Stomach (tissue), 9 donors: Measurements from ENCODE around the gene NANS. TPM values are rescaled to one million over a fixed set of nuclear protein-coding genes. Genes with fewer than 3 reads are reported as not detected.
A peak's percentile ranks its signal among the peaks of the same experiment; 100 is the strongest.
"Not testable (repeated sequence)": the region's sequence is repeated elsewhere in the genome, so short reads cannot be mapped to it uniquely, and the experiment has no call there.

Source experiments
- DNase-seq, 2 donors: peaks; one replicate each; pipeline versions ENCODE4 v3.0.0 to v3.0.0-alpha.2; 2013 to 2019
- H3K27ac ChIP-seq, 5 donors: fragments of 200-600 bp in 4 of 5; sonication (generic) in 4 of 5; one replicate each; pipeline ENCODE4 v1.5.1; 2013 to 2019; ENCODE audit warnings: mild to moderate bottlenecking in 1 of 5, moderate library complexity in 1 of 5
- H3K27me3 ChIP-seq, 3 donors: fragments of 200-600 bp; sonication (generic); one replicate each; pipeline ENCODE4 v1.5.1; 2017 to 2019; ENCODE audit warnings: mixed run types in 1 of 3
- H3K36me3 ChIP-seq, 4 donors: fragments of 200-600 bp; sonication (generic); 1 replicate in 3 of 4; 2 replicates in 1 of 4; pipeline ENCODE4 v1.5.1; 2016 to 2019
- H3K4me1 ChIP-seq, 4 donors: fragments of 200-600 bp; sonication (generic); one replicate each; pipeline ENCODE4 v1.5.1; 2016 to 2019
- H3K4me3 ChIP-seq, 4 donors: fragments of 200-600 bp; sonication (generic) in 3 of 4; one replicate each; pipeline ENCODE4 v1.5.1; 2016 to 2019; ENCODE audit warnings: mild to moderate bottlenecking in 1 of 4
- H3K9me3 ChIP-seq, 4 donors: fragments of 200-600 bp; sonication (generic); one replicate each; pipeline ENCODE4 v1.5.1; 2016 to 2019
- CTCF ChIP-seq, 7 experiments: fragments of 450-650 bp in 4 of 7; fragments of 200-600 bp in 3 of 7; sonication (generic) in 3 of 7; IDR thresholded peaks; one replicate each; pipeline ENCODE4 v1.5.1; 2016 to 2019; ENCODE audit warnings: antibody characterized with exemption in 7 of 7, control low read depth in 2 of 7, mild to moderate bottlenecking in 1 of 7
- EP300 ChIP-seq: sonication (generic); formaldehyde crosslinking; IDR thresholded peaks from one replicate; pipeline ENCODE4 v1.6.1; 2017; ENCODE audit warnings: antibody characterized with exemption
- POLR2A ChIP-seq, 4 donors: fragments of 450-650 bp; IDR thresholded peaks; one replicate each; pipeline ENCODE4 v1.6.1; 2016; ENCODE audit warnings: antibody characterized with exemption in 4 of 4, control low read depth in 2 of 4, mild to moderate bottlenecking in 1 of 4, moderate library complexity in 1 of 4
- POLR2AphosphoS5 ChIP-seq, 3 donors: sonication (generic); formaldehyde crosslinking; IDR thresholded peaks; one replicate each; pipeline ENCODE4 v1.6.1; 2016; ENCODE audit warnings: antibody characterized with exemption in 3 of 3
- WGBS, 5 donors: extraction: QIAGEN DNeasy Blood & Tissue Kit in 3 of 5; methylation state at CpG; one replicate each; pipeline versions ENCODE4 v1.1.5 to v1.1.7; 2013 to 2018; 5-methylcytosine and 5-hydroxymethylcytosine counted together
- intact Hi-C: fragments of 100-400 bp; cut with DNase I; formaldehyde crosslinking; loops from one replicate; pipeline ENCODE4 v1.15.1; 2023; ENCODE audit warnings: low total_unique reads
- polyA plus RNA-seq, 3 donors: library from polyadenylated mRNA; stranded (reverse); fragments of 200-250 nt; gene quantifications; one replicate each; pipeline ENCODE4 v1.2.3, GENCODE V29; 2013
- total RNA-seq, 5 donors: library from RNA; depleted of rRNA; stranded (reverse); fragments of >200 nt; gene quantifications; one replicate each; pipeline versions ENCODE4 v1.1.0 to v1.2.3, GENCODE V29; 2014 to 2016
- donor health status: healthy with polysubstance abuse.
- donor health status: Bipolar disorder and iron deficiency.
- donor health status: healthy.

Gene NANS
- total and polyA plus RNA-seq, 8 donors, result 12.1 to 261 (median 92.1) TPM

GRCh38 chr9:98086461-98086860, 29.9 kb downstream of the NANS start:
- TF ChIP-seq CTCF (IDR thresholded peaks at IDR 0.05), result no peak
- TF ChIP-seq EP300, result no peak
- TF ChIP-seq POLR2AphosphoS5 (IDR thresholded peaks at IDR 0.05), result no peak
- TF ChIP-seq POLR2A (IDR thresholded peaks at IDR 0.05), result no peak
- intact Hi-C loops, result no loop called here
- H3K36me3 ChIP-seq, result peaks cover 14 to 52% (median 36%) of the 10 kb centered on the region in 4 donors
- no peak for DNase-seq
- H3K27me3 ChIP-seq, result no peaks in the 10 kb centered on the region
- no peak overlapping the region for H3K4me3 ChIP-seq
- no peaks in the 10 kb centered on the region for H3K9me3 ChIP-seq
- peak overlapping the region in 2 of 5 donors; percentile 18 to 62 for H3K27ac ChIP-seq
- WGBS, 5 donors, result 69 to 92% (median 84%) methylated on average over 4 of the region's 4 CpGs
- peaks cover 18 to 33% (median 24%) of the 10 kb centered on the region in 4 donors for H3K4me1 ChIP-seq

- WGBS, 5 donors, result 9 to 33% (median 16%) methylated on average over 29 to 92 of the region's 92 CpGs
- intact Hi-C loops, result no loop called here
- H3K4me1 ChIP-seq, result peaks cover 11 to 25% (median 18%) of the 10 kb centered on the region in 4 donors
- peaks cover 6 to 43% (median 24%) of the 10 kb centered on the region in 4 donors for H3K36me3 ChIP-seq
- peak; percentile 59 to 92 for DNase-seq
- H3K27me3 ChIP-seq, result no peaks in the 10 kb centered on the region
- TF ChIP-seq EP300 (no peak), CTCF (IDR thresholded peaks at IDR 0.05) (peak in 2 of 7 experiments; percentile 4), POLR2AphosphoS5 (IDR thresholded peaks at IDR 0.05) (peak in 1 of 3 donors; percentile 64)
- H3K4me3 ChIP-seq, result peak overlapping the region; percentile 33 to 49 (median 40)
- H3K9me3 ChIP-seq, result no peaks in the 10 kb centered on the region
- H3K27ac ChIP-seq, result peak overlapping the region; percentile 53 to 64 (median 62)
Observed at GRCh38 chr9:98087420-98088354, 31.2 kb downstream of the NANS start.

- intact Hi-C loops, result loop anchor here (10.0 kb wide), 1 partner anchor 94 kb away; no protein-coding TSS in a partner anchor
Observed at GRCh38 chr9:98090674-98091073, 34.1 kb downstream of the NANS start.

GRCh38 chr9:98091735-98092612, 35.4 kb downstream of the NANS start:
- DNase-seq, result no peak
- Histone ChIP-seq H3K27me3 (no peaks in the 10 kb centered on the region), H3K4me1 (peaks cover 9 to 13% (median 11%) of the 10 kb centered on the region in 4 donors), H3K4me3 (no peak overlapping the region), H3K36me3 (peaks cover 0 to 37% (median 19%) of the 10 kb centered on the region in 4 donors), H3K27ac (no peak overlapping the region), H3K9me3 (no peaks in the 10 kb centered on the region)
- 72 to 90% (median 81%) methylated on average over 16 to 17 of the region's 17 CpGs for WGBS, 5 donors
- intact Hi-C loops, result loop anchor here (10.0 kb wide), 1 partner anchor 93 kb away; no protein-coding TSS in a partner anchor
- TF ChIP-seq CTCF (IDR thresholded peaks at IDR 0.05) (no peak), POLR2AphosphoS5 (IDR thresholded peaks at IDR 0.05) (no peak), POLR2A (IDR thresholded peaks at IDR 0.05) (no peak), EP300 (no peak)

More at GRCh38 chr9:98090674-98091073, 34.1 kb downstream of the NANS start:
- 76 to 94% (median 85%) methylated on average over 3 of the region's 3 CpGs for WGBS, 5 donors
- not testable (repeated sequence) for H3K27ac ChIP-seq, H3K9me3 ChIP-seq, H3K27me3 ChIP-seq, H3K4me3 ChIP-seq, DNase-seq
- Histone ChIP-seq H3K36me3 (peaks cover 0 to 37% (median 14%) of the 10 kb centered on the region in 4 donors), H3K4me1 (peaks cover 9 to 16% (median 12%) of the 10 kb centered on the region in 4 donors)
